ENCODE results near the gene TSPAN4. TPM values are rescaled to one million over a fixed set of nuclear protein-coding genes. Genes with fewer than 3 reads are reported as not detected.

The TSPAN4 gene
- total and polyA plus RNA-seq, 11 donors, result 22.7 to 93.0 (median 31.3) TPM

GRCh38 chr11:838441-839279, 4.0 kb upstream of the TSPAN4 start:
- peaks cover 0 to 56% (median 48%) of the 10 kb centered on the region in 9 donors for H3K36me3 ChIP-seq
- H3K9me3 ChIP-seq, result no peaks in the 10 kb centered on the region
- H3K27ac ChIP-seq, result peak overlapping the region in 4 of 12 donors; percentile 30 to 34 (median 32)
- H3K27me3 ChIP-seq, result no peaks in the 10 kb centered on the region
- DNase-seq (no peak), ATAC-seq (no peak)
- WGBS, 4 donors, result 35 to 63% (median 39%) methylated on average over 6 to 17 of the region's 17 CpGs
- H3K4me3 ChIP-seq, result no peak overlapping the region
- TF ChIP-seq POLR2A (IDR thresholded peaks at IDR 0.05), result no peak
- TF ChIP-seq, protein P1, sequence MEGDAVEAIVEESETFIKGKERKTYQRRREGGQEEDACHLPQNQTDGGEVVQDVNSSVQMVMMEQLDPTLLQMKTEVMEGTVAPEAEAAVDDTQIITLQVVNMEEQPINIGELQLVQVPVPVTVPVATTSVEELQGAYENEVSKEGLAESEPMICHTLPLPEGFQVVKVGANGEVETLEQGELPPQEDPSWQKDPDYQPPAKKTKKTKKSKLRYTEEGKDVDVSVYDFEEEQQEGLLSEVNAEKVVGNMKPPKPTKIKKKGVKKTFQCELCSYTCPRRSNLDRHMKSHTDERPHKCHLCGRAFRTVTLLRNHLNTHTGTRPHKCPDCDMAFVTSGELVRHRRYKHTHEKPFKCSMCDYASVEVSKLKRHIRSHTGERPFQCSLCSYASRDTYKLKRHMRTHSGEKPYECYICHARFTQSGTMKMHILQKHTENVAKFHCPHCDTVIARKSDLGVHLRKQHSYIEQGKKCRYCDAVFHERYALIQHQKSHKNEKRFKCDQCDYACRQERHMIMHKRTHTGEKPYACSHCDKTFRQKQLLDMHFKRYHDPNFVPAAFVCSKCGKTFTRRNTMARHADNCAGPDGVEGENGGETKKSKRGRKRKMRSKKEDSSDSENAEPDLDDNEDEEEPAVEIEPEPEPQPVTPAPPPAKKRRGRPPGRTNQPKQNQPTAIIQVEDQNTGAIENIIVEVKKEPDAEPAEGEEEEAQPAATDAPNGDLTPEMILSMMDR (IDR thresholded peaks at IDR 0.05), result peak in 5 of 12 donors; percentile 8 to 33 (median 14)
- peaks cover 14 to 82% (median 56%) of the 10 kb centered on the region in 12 donors for H3K4me1 ChIP-seq
- intact Hi-C loops (cut with DNase I), result no loop called here

DNA sequence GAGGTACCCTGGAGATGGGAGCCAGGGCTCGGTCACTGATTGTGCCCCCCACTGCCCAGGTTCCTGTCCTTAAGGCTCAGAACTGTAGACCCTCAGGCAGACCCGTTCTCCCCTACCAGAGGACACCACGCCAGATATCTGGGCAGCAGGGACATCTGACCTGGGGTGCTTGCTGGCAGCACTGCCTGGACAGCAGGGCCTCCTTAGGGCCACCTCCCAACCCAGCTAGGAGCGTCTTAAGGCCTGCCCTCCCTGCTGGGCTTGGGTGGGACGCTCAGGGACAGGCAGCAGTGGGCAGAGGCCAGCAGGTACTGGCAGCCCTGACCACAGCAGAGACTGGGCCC, 3.4 kb upstream of the TSPAN4 start:
- peak overlapping the region in 3 of 12 donors; percentile 30 to 34 (median 31) for H3K27ac ChIP-seq
- ATAC-seq (no peak), DNase-seq (no peak)
- TF ChIP-seq, protein P1 (IDR thresholded peaks at IDR 0.05), result no peak
- TF ChIP-seq POLR2A (IDR thresholded peaks at IDR 0.05), result no peak
- H3K36me3 ChIP-seq, result peaks cover 0 to 56% (median 48%) of the 10 kb centered on the region in 9 donors
- no peak overlapping the region for H3K4me3 ChIP-seq
- H3K27me3 ChIP-seq, result no peaks in the 10 kb centered on the region
- intact Hi-C loops (cut with DNase I), result no loop called here
- H3K4me1 ChIP-seq, result peaks cover 10 to 82% (median 54%) of the 10 kb centered on the region in 12 donors
- 70 to 90% (median 82%) methylated on average over 3 to 5 of the region's 5 CpGs for WGBS, 4 donors
- H3K9me3 ChIP-seq, result no peaks in the 10 kb centered on the region

DNA sequence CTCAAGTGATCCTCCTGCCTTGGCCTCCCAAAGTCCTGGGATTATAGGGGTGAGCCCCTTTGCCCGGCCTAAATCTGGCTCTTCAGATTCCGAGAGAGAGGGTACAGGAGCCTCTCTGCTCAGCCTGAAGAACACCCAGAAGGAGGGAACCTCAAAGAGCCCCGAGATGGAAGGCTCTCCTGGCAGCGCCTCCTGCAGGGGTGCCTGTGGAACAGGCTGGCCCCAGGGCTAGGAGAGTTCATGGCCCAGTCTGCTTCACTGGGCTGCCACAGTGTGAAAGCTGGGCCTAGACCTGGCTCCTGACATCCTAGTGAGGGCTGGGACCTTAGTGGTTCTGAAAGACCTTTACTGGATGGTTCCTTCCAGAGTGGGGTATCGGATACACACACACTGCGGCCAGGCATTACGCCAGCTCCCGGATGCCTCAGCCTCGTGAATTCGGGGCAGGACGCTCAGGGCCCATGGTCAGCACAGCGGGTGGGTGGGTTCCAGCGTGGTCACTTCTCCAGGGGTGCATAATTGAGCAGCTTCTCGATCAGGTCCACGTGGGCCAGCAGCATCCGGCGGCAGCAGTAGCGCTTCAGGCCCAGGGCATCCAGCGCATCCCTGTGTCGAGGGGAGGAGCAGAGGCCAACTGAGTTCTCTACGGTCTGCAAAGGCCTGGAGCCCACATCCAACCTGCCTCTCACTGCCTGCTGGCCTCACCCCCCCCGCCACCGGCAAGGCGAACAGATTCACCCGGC, 2.6 kb upstream of the TSPAN4 start:
- Histone ChIP-seq H3K4me1 (peaks cover 7 to 82% (median 52%) of the 10 kb centered on the region in 12 donors), H3K4me3 (peak overlapping the region in 3 of 12 donors; percentile 92 to 100 (median 94)), H3K36me3 (peaks cover 0 to 56% (median 48%) of the 10 kb centered on the region in 9 donors), H3K9me3 (no peaks in the 10 kb centered on the region), H3K27ac (no peak overlapping the region), H3K27me3 (no peaks in the 10 kb centered on the region)
- ATAC-seq (no peak), DNase-seq (peak in 1 of 5 donors; percentile 31)
- WGBS, 4 donors, result 73 to 79% (median 74%) methylated on average over 12 to 25 of the region's 25 CpGs
- TF ChIP-seq, protein P1 (IDR thresholded peaks at IDR 0.05), result no peak
- no peak for TF ChIP-seq POLR2A (IDR thresholded peaks at IDR 0.05)
- intact Hi-C loops (cut with DNase I), result loop anchor here in 1 of 10 donors (5.0 kb wide), 1 partner anchor 33 kb away; the partner anchor contains the start of genes PIDD1 and RPLP2

GRCh38 chr11:841981-842369, 677 bp upstream of the TSPAN4 start:
- WGBS, 4 donors, result 1% methylated on average over 16 to 27 of the region's 27 CpGs
- intact Hi-C loops (cut with DNase I), result loop anchor here in 2 of 10 donors (1.0 to 5.0 kb wide), 2 partner anchors 33 to 35 kb away; partner anchors contain the start of genes RPLP2 (in 2 of the 2) and PIDD1 (in 1 of the 2)
- DNase-seq (no peak), ATAC-seq (peak in 2 of 4 donors; percentile 2 to 9)
- no peaks in the 10 kb centered on the region for H3K9me3 ChIP-seq
- H3K36me3 ChIP-seq, result peaks cover 0 to 44% (median 36%) of the 10 kb centered on the region in 9 donors
- TF ChIP-seq, protein P1 (IDR thresholded peaks at IDR 0.05), result no peak
- no peak for TF ChIP-seq POLR2A (IDR thresholded peaks at IDR 0.05)
- peak overlapping the region; percentile 78 to 100 (median 93) for H3K4me3 ChIP-seq
- H3K4me1 ChIP-seq, result peaks cover 7 to 83% (median 55%) of the 10 kb centered on the region in 12 donors
- H3K27me3 ChIP-seq, result no peaks in the 10 kb centered on the region
- H3K27ac ChIP-seq, result peak overlapping the region; percentile 86 to 99 (median 96)

All from heart left ventricle (tissue), 16 donors.